Stimulated activated memory B cell treated with anti-CD40 and anti-IgM and Interleukin-4, amounts not matched to agents 10 μg/mL and 1 μg/mL and 100 μg/mL, for 72 hours (primary cell): ENCODE results near the gene BCAP31.
"Not testable (repeated sequence)": the region's sequence is repeated elsewhere in the genome, so short reads cannot be mapped to it uniquely, and the experiment has no call there.

Source experiments
- ATAC-seq: fragments of 150-1000 bp; cut with Tn5 transposase; 2 replicates; pipeline ENCODE4 v1.10.0; 2021
- H3K27ac Mint-ChIP-seq: one replicate; pipeline ENCODE4 v1.8.0; 2022; ENCODE audit warnings: mild to moderate bottlenecking, mixed read lengths
- H3K27me3 Mint-ChIP-seq: one replicate; pipeline ENCODE4 v1.8.0; 2022; ENCODE audit warnings: mixed read lengths
- H3K36me3 Mint-ChIP-seq: one replicate; pipeline ENCODE4 v1.8.0; 2022; ENCODE audit warnings: mixed read lengths
- H3K4me1 Mint-ChIP-seq: one replicate; pipeline ENCODE4 v1.8.0; 2022; ENCODE audit warnings: mixed read lengths
- H3K4me3 Mint-ChIP-seq: one replicate; pipeline ENCODE4 v1.8.0; 2022; ENCODE audit warnings: mild to moderate bottlenecking, moderate library complexity, mixed read lengths
- H3K9me3 Mint-ChIP-seq: one replicate; pipeline ENCODE4 v1.8.0; 2022; ENCODE audit warnings: mixed read lengths

The BCAP31 gene

DNA sequence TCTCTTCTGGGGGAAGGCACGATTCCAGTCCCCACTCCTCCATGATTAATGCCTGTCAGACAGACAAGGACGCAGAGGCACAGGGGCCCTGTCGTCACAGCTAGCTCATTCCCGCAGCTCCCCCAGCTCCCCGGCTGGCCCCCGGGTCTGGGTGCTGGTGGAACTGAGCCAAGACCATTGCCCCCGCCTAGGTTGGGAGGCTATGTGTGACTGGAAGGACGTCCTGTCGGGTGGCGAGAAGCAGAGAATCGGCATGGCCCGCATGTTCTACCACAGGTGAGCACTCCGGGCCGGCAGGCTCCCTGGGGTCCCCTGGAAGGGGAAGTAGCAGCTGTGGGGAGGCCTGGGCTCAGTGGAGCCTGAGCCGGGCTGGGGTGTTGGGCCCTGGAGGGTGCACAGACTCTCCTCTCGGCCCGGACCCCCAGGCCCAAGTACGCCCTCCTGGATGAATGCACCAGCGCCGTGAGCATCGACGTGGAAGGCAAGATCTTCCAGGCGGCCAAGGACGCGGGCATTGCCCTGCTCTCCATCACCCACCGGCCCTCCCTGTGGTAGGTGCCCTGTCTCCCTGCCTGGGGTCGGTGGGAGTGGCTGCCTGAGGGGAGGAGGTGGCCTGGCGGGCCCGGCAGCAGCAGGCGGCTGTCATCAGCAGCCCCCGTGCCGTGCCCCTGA lies 18.7 kb upstream of the BCAP31 start:
- H3K27me3 Mint-ChIP-seq, H3K36me3 Mint-ChIP-seq, H3K4me3 Mint-ChIP-seq, ATAC-seq, H3K27ac Mint-ChIP-seq, H3K9me3 Mint-ChIP-seq: not testable (repeated sequence)
- peaks cover 27% of the 10 kb centered on the region for H3K4me1 Mint-ChIP-seq

DNA sequence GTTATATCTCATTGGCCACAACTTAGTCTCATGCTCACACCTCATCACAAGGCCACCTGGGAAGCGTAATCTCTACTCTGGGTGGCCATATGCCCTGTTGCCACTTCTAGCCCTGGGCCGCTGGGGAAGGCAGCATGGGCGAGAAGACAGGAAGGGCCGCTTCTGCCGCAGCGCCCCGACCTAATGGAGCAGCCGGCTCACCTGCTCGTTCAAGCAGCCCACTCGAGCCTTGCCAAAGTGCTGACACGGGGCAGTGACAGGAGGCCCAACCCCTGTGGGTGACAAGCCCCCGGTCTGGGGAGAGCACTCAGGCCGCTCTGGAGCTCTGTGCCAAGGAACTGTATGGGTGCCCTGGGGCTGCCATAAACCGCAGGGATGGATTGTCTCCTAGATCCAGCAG lies 17.9 kb upstream of the BCAP31 start:
- H3K27ac Mint-ChIP-seq, H3K36me3 Mint-ChIP-seq, H3K27me3 Mint-ChIP-seq, H3K4me3 Mint-ChIP-seq, H3K9me3 Mint-ChIP-seq, ATAC-seq: not testable (repeated sequence)
- H3K4me1 Mint-ChIP-seq = peaks cover 27% of the 10 kb centered on the region

DNA sequence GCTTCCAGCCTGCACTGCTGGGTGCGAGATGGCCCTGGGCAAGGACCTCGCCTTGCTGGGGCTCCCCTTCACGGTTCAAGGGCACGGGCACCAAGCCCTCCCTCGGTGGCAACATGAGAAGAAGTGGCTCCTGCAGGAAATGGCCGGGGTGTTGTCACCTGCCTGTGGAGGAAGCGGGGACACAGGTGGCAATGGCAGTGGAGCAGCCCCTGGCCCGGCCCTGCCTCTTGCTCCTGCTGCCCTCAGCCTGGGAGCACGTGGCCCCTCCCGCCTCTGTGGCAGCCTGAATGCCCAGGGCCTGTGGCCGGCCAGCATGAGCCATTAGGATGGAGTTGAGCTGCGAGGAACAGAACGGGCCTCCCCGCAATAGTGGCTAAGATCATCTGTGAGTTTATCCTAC lies 17.3 kb upstream of the BCAP31 start:
- Mint-ChIP-seq H3K4me3 (no peak overlapping the region), H3K27ac (no peak overlapping the region), H3K4me1 (peaks cover 27% of the 10 kb centered on the region), H3K27me3 (no peaks in the 10 kb centered on the region), H3K36me3 (peaks cover 6% of the 10 kb centered on the region), H3K9me3 (no peaks in the 10 kb centered on the region)
- no peak for ATAC-seq

GRCh38 chrX:153740631-153741222 lies 16.5 kb upstream of the BCAP31 start:
- no peak overlapping the region for H3K27ac Mint-ChIP-seq
- no peak for ATAC-seq
- no peaks in the 10 kb centered on the region for H3K27me3 Mint-ChIP-seq
- H3K4me1 Mint-ChIP-seq = peaks cover 34% of the 10 kb centered on the region
- no peaks in the 10 kb centered on the region for H3K9me3 Mint-ChIP-seq
- H3K4me3 Mint-ChIP-seq = no peak overlapping the region
- H3K36me3 Mint-ChIP-seq = peaks cover 7% of the 10 kb centered on the region

DNA sequence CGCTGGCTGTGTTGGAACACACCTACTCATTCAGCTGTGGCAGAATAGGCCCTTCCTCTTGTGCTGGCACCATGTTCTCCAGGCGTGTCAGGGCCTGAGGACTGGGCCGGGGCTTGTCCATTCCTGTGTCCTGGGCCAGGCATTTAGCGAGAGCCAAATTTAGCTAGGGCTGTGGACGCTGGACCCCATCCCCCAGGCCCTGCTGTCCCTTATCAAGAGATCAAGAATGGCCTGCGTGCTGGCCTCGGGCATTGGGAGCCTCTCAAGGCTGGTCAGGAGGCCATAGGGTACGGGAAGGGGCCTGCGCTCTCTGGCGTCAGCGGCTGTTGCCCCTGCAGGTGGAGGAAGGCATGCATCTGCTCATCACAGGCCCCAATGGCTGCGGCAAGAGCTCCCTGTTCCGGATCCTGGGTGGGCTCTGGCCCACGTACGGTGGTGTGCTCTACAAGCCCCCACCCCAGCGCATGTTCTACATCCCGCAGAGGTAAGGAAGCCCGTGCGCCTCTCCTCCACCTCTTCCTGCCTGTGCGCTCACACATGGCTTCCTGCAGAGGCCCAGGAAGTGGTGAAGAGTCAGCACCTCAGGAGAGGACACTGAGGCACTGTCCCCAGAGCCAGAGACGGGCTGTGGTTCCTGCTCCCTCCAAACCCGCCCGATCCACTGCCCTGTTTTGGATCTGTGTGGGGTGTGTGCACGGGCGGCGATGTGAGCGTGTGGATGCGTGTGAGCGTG lies 15.7 kb upstream of the BCAP31 start:
- Mint-ChIP-seq H3K27me3 (no peaks in the 10 kb centered on the region), H3K4me3 (no peak overlapping the region), H3K4me1 (peaks cover 39% of the 10 kb centered on the region), H3K27ac (no peak overlapping the region), H3K36me3 (peaks cover 15% of the 10 kb centered on the region), H3K9me3 (no peaks in the 10 kb centered on the region)
- no peak for ATAC-seq

- no peaks in the 10 kb centered on the region for H3K27me3 Mint-ChIP-seq
- H3K9me3 Mint-ChIP-seq = no peaks in the 10 kb centered on the region
- H3K36me3 Mint-ChIP-seq = peaks cover 19% of the 10 kb centered on the region
- peaks cover 33% of the 10 kb centered on the region for H3K4me1 Mint-ChIP-seq
- H3K27ac Mint-ChIP-seq = no peak overlapping the region
- no peak for ATAC-seq
- no peak overlapping the region for H3K4me3 Mint-ChIP-seq
Measured at GRCh38 chrX:153738056-153738605, 13.9 kb upstream of the BCAP31 start.

- no peak overlapping the region for H3K27ac Mint-ChIP-seq
- peaks cover 27% of the 10 kb centered on the region for H3K4me1 Mint-ChIP-seq
- no peak for ATAC-seq
- H3K9me3 Mint-ChIP-seq = no peaks in the 10 kb centered on the region
- no peak overlapping the region for H3K4me3 Mint-ChIP-seq
- H3K27me3 Mint-ChIP-seq = no peaks in the 10 kb centered on the region
- H3K36me3 Mint-ChIP-seq = peaks cover 22% of the 10 kb centered on the region
Measured at GRCh38 chrX:153736871-153737441, 12.8 kb upstream of the BCAP31 start.

- peaks cover 29% of the 10 kb centered on the region for H3K36me3 Mint-ChIP-seq
- no peak overlapping the region for H3K27ac Mint-ChIP-seq
- H3K9me3 Mint-ChIP-seq = no peaks in the 10 kb centered on the region
- H3K4me3 Mint-ChIP-seq = no peak overlapping the region
- no peak for ATAC-seq
- H3K27me3 Mint-ChIP-seq = no peaks in the 10 kb centered on the region
- peaks cover 29% of the 10 kb centered on the region for H3K4me1 Mint-ChIP-seq
Measured at GRCh38 chrX:153736071-153736820, 12.1 kb upstream of the BCAP31 start.

- no peaks in the 10 kb centered on the region for H3K27me3 Mint-ChIP-seq
- H3K36me3 Mint-ChIP-seq = peaks cover 37% of the 10 kb centered on the region
- H3K4me1 Mint-ChIP-seq = peaks cover 25% of the 10 kb centered on the region
- H3K4me3 Mint-ChIP-seq = no peak overlapping the region
- peak; percentile 65 for ATAC-seq
- H3K27ac Mint-ChIP-seq = peak overlapping the region; percentile 6
- H3K9me3 Mint-ChIP-seq = no peaks in the 10 kb centered on the region
Measured at GRCh38 chrX:153735274-153735673, 11.1 kb upstream of the BCAP31 start.

DNA sequence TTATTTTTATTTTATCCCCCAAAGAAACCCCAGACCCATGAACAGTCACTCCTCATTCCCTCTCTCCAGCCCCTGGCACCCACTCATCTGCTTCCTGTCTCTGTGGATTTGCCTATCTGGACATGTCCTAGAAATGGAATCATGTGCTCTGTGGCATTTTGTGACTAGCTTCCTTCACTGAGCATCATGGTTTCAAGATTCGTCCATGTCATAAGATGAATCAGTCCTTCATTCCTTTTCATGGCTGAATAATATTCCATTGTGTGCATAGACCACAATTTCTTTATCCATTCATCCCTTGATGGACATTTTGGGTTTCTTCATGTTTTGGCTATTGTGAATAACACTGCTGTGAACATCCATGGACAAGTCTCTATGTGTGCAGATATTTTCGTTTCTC lies 10.7 kb upstream of the BCAP31 start:
- H3K27ac Mint-ChIP-seq = peak overlapping the region; percentile 6

GRCh38 chrX:153733651-153734240 lies 9.6 kb upstream of the BCAP31 start:
- no peaks in the 10 kb centered on the region for H3K9me3 Mint-ChIP-seq
- no peak overlapping the region for H3K4me3 Mint-ChIP-seq
- no peaks in the 10 kb centered on the region for H3K27me3 Mint-ChIP-seq
- H3K4me1 Mint-ChIP-seq = peaks cover 25% of the 10 kb centered on the region
- ATAC-seq = no peak
- peaks cover 37% of the 10 kb centered on the region for H3K36me3 Mint-ChIP-seq
- no peak overlapping the region for H3K27ac Mint-ChIP-seq

More for the DNA sequence above, 10.7 kb upstream of the BCAP31 start:
- no peak for ATAC-seq
- H3K4me1 Mint-ChIP-seq = peaks cover 25% of the 10 kb centered on the region
- no peak overlapping the region for H3K4me3 Mint-ChIP-seq
- H3K27me3 Mint-ChIP-seq = no peaks in the 10 kb centered on the region
- H3K9me3 Mint-ChIP-seq = no peaks in the 10 kb centered on the region
- peaks cover 37% of the 10 kb centered on the region for H3K36me3 Mint-ChIP-seq

DNA sequence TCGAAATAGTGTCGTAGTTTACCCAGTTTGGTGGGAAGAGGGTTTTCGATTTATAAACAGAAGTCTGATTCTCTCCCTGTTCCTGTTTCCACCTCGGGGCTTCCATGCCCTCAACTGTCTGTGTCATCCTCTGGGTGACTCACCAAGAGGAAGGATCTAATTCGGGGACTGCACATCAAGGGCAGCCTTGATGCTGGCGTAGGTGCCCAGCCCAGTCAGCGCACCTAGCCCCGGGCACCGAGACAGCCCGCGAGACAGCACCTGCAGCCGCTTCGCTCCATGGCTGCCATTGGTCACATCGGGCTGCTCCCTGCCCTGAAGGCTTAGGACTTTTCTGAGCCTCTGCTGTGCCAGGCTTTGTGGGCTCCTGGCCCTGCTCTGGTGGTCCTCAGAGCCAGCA lies 8.2 kb upstream of the BCAP31 start:
- Mint-ChIP-seq H3K27ac (no peak overlapping the region), H3K4me1 (peaks cover 28% of the 10 kb centered on the region), H3K4me3 (no peak overlapping the region), H3K27me3 (no peaks in the 10 kb centered on the region), H3K36me3 (peaks cover 37% of the 10 kb centered on the region), H3K9me3 (no peaks in the 10 kb centered on the region)
- no peak for ATAC-seq

GRCh38 chrX:153731845-153732215 lies 7.6 kb upstream of the BCAP31 start:
- Mint-ChIP-seq H3K9me3 (no peaks in the 10 kb centered on the region), H3K4me1 (peaks cover 33% of the 10 kb centered on the region), H3K27me3 (no peaks in the 10 kb centered on the region), H3K27ac (no peak overlapping the region), H3K36me3 (peaks cover 34% of the 10 kb centered on the region), H3K4me3 (no peak overlapping the region)
- no peak for ATAC-seq

GRCh38 chrX:153731117-153731844 lies 7.1 kb upstream of the BCAP31 start:
- H3K4me3 Mint-ChIP-seq = no peak overlapping the region
- H3K27me3 Mint-ChIP-seq = no peaks in the 10 kb centered on the region
- no peak for ATAC-seq
- H3K9me3 Mint-ChIP-seq = no peaks in the 10 kb centered on the region
- no peak overlapping the region for H3K27ac Mint-ChIP-seq
- peaks cover 29% of the 10 kb centered on the region for H3K36me3 Mint-ChIP-seq
- H3K4me1 Mint-ChIP-seq = peaks cover 35% of the 10 kb centered on the region
